Measurements from ENCODE around the gene ME3.

The ME3 gene

DNA sequence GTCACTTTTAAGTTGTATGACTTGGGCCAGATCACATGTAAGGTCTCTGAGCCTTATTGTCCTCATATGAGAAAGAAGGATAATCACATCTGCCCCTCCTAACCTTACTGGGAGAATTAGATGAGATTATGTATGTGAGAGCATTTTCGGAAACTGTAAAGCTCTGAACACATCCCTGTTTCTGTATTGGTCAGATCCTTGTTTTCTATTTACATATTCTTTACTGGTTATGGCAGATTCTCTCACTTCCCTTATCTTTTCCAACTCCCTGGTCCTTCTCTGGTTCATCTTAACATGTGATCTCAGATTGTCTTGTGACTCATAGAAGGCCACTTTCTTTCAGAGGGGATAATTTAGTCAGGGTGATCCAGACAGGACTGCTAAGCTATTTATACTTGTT lies 255.9 kb downstream of the ME3 start:
- no peak for DNase-seq

DNA sequence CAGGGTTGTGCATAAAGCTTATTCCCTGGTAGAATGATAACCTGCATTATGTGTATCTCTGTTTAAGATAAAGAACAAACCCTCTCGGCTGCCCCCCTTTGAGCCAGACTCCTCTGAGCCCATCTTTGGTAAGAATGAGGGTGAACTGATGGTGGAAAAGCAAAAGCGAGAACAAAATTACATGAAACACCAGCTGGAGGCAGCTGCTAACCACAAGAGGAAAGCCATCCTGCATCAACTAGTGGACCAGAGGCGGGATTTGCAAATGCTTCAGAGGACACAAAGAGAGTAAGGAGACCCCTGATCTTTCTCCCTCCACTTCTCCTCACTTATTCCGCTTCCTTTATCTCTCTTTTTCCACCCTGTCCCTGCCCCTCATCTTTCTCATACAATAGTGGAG lies 257.4 kb downstream of the ME3 start:
- no peak for DNase-seq

DNA sequence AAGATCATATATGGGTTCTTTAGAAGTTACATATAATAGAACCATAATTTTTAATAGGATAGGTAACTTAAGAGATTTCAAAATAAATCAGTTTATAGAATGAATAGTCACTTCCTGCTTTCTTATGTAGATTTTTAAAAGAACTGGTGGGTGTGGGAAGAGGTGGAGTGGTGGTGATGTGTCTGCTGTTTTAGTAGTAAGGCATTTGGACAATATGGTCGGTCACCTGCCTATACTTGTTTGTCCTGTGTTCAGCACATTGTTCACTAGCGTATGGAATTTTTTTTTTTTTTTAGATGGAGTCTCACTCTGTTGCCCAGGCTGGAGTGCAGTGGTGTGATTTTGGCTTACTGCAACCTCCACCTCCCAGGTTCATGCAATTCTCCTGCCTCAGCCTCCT lies 258.4 kb downstream of the ME3 start:
- no peak for DNase-seq

DNA sequence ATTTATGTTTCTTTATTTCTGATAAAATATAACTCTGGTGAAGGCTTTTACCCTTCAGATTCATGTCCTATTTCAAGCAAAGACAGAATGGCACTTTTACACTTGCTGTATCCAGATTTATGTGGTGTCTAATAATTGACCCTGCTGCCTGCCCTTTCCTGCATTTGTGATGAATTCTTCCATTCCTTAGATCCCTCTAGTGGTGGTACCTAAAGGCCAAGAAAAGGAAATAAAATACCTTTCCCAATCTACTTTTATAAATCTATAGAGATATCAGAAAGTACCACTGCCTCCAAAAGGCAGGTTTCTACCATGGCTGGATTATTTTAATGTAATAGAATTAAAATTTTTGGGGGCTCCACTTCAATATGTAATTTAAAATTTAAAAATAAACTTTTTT lies 263.6 kb downstream of the ME3 start:
- no peak for DNase-seq

- no peak for DNase-seq
These were observed 269.0 kb downstream of the ME3 start for GRCh38 chr11:86403458-86403857.

GRCh38 chr11:86398106-86398505 lies 274.3 kb downstream of the ME3 start:
- no peak for DNase-seq

GRCh38 chr11:86397351-86397750 lies 275.1 kb downstream of the ME3 start:
- DNase-seq: no peak

- no peak for DNase-seq
These were observed 276.0 kb downstream of the ME3 start for GRCh38 chr11:86396396-86396795.

DNA sequence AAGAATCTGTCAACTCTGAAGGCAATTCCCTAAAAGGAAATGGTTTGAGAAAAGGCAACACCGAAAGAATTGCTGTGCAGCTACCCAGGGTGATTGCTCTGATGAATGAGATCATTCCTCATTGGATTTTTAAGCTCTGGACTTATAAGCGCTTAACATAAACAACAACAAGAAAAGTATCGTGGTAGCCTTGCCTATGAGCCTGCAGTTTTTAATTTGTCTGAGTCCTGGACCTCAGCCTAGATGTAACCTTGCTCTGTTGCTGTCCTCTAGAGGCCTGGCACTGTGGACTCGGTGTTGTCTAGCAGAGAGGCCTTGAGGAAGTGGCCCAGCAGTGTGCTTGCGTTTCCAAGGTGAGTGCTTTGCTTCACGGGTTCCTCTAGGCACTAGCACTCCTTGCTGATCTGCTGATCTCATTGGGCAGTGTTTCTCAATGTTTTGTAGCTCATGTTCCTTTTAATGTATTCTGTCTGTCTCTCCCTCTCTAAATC lies 277.3 kb downstream of the ME3 start:
- DNase-seq: no peak

Data from stimulated activated CD4-positive, alpha-beta T cell treated with anti-CD3 and anti-CD28 coated beads, Interleukin-15, amount 100 ng/mL, for 24 hours (primary cell).